HG02852 (cell line): ENCODE measurements around the gene SHB.
"Not testable (repeated sequence)": the region's sequence is repeated elsewhere in the genome, so short reads cannot be mapped to it uniquely, and the experiment has no call there.

Experiments used
- ATAC-seq: cut with Tn5 transposase; IDR thresholded peaks from one replicate; pipeline ENCODE4 v1.9.1; 2021; ENCODE audit warnings: mild to moderate bottlenecking, moderate library complexity; ENCODE audit not compliant: unreplicated experiment

SHB gene

GRCh38 chr9:37921546-37922300, 147.3 kb downstream of the SHB start:
- no peak for ATAC-seq

GRCh38 chr9:37921168-37921510, 147.9 kb downstream of the SHB start:
- ATAC-seq, result no peak

GRCh38 chr9:37920471-37921167, 148.4 kb downstream of the SHB start:
- ATAC-seq, result peak; percentile 82

GRCh38 chr9:37919956-37920335, 149.1 kb downstream of the SHB start:
- ATAC-seq, result no peak

- ATAC-seq, result no peak
These were observed 149.6 kb downstream of the SHB start for GRCh38 chr9:37919246-37919955.

GRCh38 chr9:37918665-37919170, 150.3 kb downstream of the SHB start:
- no peak for ATAC-seq

- no peak for ATAC-seq
These were observed 151.0 kb downstream of the SHB start for GRCh38 chr9:37917801-37918664.

- ATAC-seq, result no peak
These were observed 151.7 kb downstream of the SHB start for GRCh38 chr9:37917313-37917731.

GRCh38 chr9:37916471-37917312, 152.3 kb downstream of the SHB start:
- ATAC-seq, result no peak

- ATAC-seq, result no peak
These were observed 153.0 kb downstream of the SHB start for GRCh38 chr9:37915911-37916470.

GRCh38 chr9:37914701-37915358, 154.2 kb downstream of the SHB start:
- ATAC-seq, result no peak

GRCh38 chr9:37914154-37914551, 154.9 kb downstream of the SHB start:
- no peak for ATAC-seq

GRCh38 chr9:37913480-37914153, 155.4 kb downstream of the SHB start:
- ATAC-seq, result peak; percentile 61

- no peak for ATAC-seq
These were observed 157.8 kb downstream of the SHB start for GRCh38 chr9:37911271-37911681.

- no peak for ATAC-seq
These were observed 158.8 kb downstream of the SHB start for GRCh38 chr9:37910271-37910670.

- not testable (repeated sequence) for ATAC-seq
These were observed 159.2 kb downstream of the SHB start for GRCh38 chr9:37909836-37910235.

GRCh38 chr9:37909326-37909725, 159.7 kb downstream of the SHB start:
- no peak for ATAC-seq

- ATAC-seq, result no peak
These were observed 160.3 kb downstream of the SHB start for GRCh38 chr9:37908698-37909186.
